ENCODE measurements around the gene SLC9B1.

DNA sequence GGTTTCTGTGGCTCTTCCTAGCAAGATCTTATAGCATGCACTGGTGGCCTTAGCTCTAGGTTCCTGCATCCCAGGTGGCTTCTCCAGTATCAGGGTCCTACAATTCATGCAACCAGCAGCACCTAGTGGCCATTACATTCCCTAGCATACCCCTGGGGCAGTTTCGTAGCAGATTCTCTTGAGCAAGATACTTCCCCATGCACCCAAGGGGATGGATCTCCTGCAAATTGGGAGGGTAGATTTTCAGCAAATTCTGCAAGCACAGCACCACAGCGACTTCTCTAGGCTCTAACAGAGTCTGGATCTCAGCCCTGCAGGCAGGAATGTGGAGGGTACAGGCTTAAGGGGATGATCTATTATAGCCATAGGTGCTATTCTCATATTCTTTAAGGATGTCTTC, 13.1 kb upstream of the SLC9B1 start:
- TF ChIP-seq, protein P1, sequence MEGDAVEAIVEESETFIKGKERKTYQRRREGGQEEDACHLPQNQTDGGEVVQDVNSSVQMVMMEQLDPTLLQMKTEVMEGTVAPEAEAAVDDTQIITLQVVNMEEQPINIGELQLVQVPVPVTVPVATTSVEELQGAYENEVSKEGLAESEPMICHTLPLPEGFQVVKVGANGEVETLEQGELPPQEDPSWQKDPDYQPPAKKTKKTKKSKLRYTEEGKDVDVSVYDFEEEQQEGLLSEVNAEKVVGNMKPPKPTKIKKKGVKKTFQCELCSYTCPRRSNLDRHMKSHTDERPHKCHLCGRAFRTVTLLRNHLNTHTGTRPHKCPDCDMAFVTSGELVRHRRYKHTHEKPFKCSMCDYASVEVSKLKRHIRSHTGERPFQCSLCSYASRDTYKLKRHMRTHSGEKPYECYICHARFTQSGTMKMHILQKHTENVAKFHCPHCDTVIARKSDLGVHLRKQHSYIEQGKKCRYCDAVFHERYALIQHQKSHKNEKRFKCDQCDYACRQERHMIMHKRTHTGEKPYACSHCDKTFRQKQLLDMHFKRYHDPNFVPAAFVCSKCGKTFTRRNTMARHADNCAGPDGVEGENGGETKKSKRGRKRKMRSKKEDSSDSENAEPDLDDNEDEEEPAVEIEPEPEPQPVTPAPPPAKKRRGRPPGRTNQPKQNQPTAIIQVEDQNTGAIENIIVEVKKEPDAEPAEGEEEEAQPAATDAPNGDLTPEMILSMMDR (IDR thresholded peaks at IDR 0.05): no peak
- no peak for TF ChIP-seq EZH2 (IDR thresholded peaks at IDR 0.05; ENCODE audit: borderline replicate concordance, insufficient read depth, low read depth, low read length, poor library complexity, severe bottlenecking)

Data from B cell (primary cell).